ENCODE results near the gene POLD1. TPM values are rescaled to one million over a fixed set of nuclear protein-coding genes. Genes with fewer than 3 reads are reported as not detected.
"Not testable (repeated sequence)": the region's sequence is repeated elsewhere in the genome, so short reads cannot be mapped to it uniquely, and the experiment has no call there.

Gene POLD1
- total RNA-seq, 1 donor from 2014 or later, result 35.1 TPM

DNA sequence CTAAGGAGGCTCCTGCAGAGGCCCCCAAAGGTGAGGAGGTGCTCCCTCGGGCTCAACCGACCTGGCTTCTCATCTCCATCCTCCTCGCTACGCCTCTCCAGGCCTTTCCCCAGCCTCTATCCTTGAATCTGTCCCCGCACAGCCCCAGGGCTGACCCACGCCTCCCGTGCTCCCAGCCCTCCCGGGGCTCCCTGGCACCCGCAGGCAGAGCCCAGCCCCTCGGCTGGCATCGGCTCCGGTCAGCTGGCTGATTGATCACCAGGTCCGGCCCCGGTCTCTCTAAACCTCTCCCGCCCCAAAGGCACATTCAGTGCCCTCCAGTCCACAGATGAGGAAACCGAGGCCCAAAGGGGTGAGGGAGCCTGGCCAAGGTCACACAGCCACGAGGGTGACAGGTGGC is 51.1 kb downstream of the POLD1 start:
- TF ChIP-seq, protein P1, sequence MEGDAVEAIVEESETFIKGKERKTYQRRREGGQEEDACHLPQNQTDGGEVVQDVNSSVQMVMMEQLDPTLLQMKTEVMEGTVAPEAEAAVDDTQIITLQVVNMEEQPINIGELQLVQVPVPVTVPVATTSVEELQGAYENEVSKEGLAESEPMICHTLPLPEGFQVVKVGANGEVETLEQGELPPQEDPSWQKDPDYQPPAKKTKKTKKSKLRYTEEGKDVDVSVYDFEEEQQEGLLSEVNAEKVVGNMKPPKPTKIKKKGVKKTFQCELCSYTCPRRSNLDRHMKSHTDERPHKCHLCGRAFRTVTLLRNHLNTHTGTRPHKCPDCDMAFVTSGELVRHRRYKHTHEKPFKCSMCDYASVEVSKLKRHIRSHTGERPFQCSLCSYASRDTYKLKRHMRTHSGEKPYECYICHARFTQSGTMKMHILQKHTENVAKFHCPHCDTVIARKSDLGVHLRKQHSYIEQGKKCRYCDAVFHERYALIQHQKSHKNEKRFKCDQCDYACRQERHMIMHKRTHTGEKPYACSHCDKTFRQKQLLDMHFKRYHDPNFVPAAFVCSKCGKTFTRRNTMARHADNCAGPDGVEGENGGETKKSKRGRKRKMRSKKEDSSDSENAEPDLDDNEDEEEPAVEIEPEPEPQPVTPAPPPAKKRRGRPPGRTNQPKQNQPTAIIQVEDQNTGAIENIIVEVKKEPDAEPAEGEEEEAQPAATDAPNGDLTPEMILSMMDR (IDR thresholded peaks at IDR 0.05), result no peak
- Histone ChIP-seq H3K36me3 (no peaks in the 10 kb centered on the region), H3K27ac (no peak overlapping the region), H3K27me3 (ENCODE audit: low read depth) (peaks cover 18% of the 10 kb centered on the region), H3K9me3 (no peaks in the 10 kb centered on the region), H3K4me1 (peaks cover 10% of the 10 kb centered on the region), H3K4me3 (no peak overlapping the region)
- ATAC-seq (no peak), DNase-seq (no peak)
- intact Hi-C loops (cut with DNase I), result no loop called here

DNA sequence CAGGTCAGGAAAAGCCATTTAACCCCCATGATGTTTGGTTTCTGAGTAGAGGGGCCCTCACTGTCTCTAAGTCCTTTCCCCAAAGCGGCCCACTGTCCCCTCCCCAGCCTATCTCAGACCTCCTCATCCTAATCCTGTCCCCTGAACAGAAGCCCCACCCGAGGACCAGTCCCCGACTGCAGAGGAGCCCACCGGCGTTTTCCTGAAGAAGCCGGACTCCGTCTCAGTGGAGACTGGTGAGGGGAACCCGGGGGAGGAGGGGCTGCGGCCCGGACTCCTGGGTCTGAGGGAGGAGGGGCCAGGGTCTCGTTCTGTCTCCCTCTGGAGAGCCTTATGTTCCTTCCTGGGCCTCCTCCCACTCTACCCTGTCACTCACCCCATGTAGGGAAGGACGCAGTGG is 51.5 kb downstream of the POLD1 start:
- intact Hi-C loops (cut with DNase I), result no loop called here
- Histone ChIP-seq H3K27me3 (ENCODE audit: low read depth) (peaks cover 18% of the 10 kb centered on the region), H3K9me3 (no peaks in the 10 kb centered on the region), H3K4me3 (no peak overlapping the region), H3K27ac (no peak overlapping the region), H3K4me1 (peaks cover 10% of the 10 kb centered on the region), H3K36me3 (no peaks in the 10 kb centered on the region)
- DNase-seq (no peak), ATAC-seq (no peak)
- TF ChIP-seq, protein P1 (IDR thresholded peaks at IDR 0.05), result no peak

DNA sequence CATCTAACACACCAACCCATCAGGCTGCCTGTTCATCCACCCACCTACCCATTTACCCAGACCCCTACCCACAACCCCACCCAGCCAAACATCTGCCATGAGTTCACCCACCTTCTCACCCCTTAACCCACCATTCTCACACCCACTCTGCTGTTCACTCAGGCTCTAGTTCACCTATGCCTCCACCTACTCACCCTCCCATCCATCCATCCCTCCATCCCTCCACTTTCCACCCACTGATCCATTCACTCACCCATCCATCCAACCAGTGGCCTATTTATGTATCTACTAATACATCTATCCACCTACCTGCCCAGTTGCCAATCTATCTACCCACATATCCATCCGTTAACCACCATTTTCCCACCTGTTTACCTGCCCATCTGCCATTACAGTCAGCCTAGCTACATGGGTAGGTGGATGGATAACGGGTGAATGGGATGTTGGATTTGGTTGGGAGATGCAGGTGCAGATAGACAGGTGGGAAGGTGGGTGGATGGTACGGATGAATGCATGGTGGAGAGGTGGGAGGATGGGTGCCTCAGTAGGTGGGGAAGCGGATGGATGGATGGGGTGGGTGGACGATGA is 53.8 kb downstream of the POLD1 start:
- peaks cover 7% of the 10 kb centered on the region for H3K27me3 ChIP-seq (ENCODE audit: low read depth)
- H3K4me3 ChIP-seq, result no peak overlapping the region
- TF ChIP-seq, protein P1 (IDR thresholded peaks at IDR 0.05), result no peak
- ATAC-seq (no peak), DNase-seq (no peak)
- no peaks in the 10 kb centered on the region for H3K9me3 ChIP-seq
- no peaks in the 10 kb centered on the region for H3K36me3 ChIP-seq
- intact Hi-C loops (cut with DNase I), result no loop called here
- no peak overlapping the region for H3K27ac ChIP-seq
- H3K4me1 ChIP-seq, result no peaks in the 10 kb centered on the region

DNA sequence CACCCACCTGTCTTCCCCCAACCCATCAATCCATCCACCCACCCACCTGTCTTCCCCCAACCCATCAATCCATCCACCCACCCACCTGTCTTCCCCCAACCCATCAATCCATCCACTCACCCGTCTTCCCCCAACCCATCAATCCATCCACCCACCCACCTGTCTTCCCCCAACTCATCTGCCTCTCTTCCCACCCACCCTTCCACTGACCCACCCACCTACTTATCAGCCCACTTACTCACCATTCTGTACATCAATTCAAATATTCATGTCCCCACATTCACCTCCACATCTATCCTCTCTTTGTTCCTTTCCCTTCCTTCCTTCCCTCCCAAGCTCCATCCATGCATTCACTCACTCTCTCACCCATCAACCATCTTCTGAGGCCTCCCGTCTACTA is 55.0 kb downstream of the POLD1 start:
- H3K4me3 ChIP-seq; intact Hi-C loops (cut with DNase I); H3K36me3 ChIP-seq; DNase-seq; H3K4me1 ChIP-seq; ATAC-seq; H3K9me3 ChIP-seq; H3K27ac ChIP-seq; H3K27me3 ChIP-seq (ENCODE audit: low read depth): not testable (repeated sequence)

DNA sequence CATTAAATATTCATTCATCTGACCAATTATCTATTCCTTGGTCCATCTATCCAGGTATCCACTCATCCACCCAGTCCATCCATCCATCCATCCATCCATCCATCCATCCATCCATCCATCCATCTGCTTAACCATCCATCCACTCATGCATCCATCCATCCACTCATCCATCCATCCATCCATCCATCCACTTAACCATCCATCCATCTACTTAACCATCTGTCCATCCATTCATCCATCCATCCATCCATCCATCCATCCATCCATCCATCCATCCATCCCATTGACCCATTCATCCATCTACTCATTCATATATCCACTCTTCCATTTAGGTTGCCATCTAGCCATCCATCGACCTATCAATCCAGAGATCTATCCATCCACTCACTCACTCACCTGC is 59.9 kb downstream of the POLD1 start:
- Histone ChIP-seq H3K36me3 (no peaks in the 10 kb centered on the region), H3K27ac (no peak overlapping the region), H3K9me3 (no peaks in the 10 kb centered on the region), H3K4me3 (no peak overlapping the region), H3K27me3 (ENCODE audit: low read depth) (no peaks in the 10 kb centered on the region), H3K4me1 (no peaks in the 10 kb centered on the region)
- DNase-seq, result no peak
- ATAC-seq, result no peak
- TF ChIP-seq, protein P1 (IDR thresholded peaks at IDR 0.05), result no peak
- intact Hi-C loops (cut with DNase I), result no loop called here

DNA sequence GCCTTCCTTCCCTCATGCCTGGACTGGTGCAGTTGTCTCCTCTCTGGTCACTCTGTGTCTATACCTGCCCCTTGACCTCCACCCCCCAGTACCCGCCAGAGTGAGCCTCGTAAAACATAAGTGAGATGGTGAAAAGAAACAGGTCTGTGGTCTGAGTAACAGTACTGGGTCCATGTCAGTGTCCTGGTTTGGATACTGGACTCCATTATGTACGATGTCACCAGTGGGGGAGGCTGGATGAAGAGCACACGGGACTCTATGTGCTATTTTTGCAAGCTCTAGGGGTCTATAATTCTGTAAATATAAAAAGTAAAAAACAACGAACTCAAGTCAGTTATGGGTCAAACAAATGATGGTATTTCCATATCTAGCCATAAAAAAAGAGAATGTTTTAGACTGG is 62.9 kb downstream of the POLD1 start:
- Histone ChIP-seq H3K4me3 (no peak overlapping the region), H3K4me1 (no peaks in the 10 kb centered on the region), H3K36me3 (no peaks in the 10 kb centered on the region), H3K9me3 (no peaks in the 10 kb centered on the region), H3K27ac (no peak overlapping the region), H3K27me3 (ENCODE audit: low read depth) (peaks cover 3% of the 10 kb centered on the region)
- intact Hi-C loops (cut with DNase I), result no loop called here
- no peak for ATAC-seq
- TF ChIP-seq, protein P1 (IDR thresholded peaks at IDR 0.05), result no peak
- no peak for DNase-seq
